ENCODE measurements around the gene ITSN1.

The ITSN1 gene

GRCh38 chr21:33729641-33730040 is 87.3 kb downstream of the ITSN1 start:
- H3K36me3 Mint-ChIP-seq (ENCODE audit: low read depth), result peaks cover 19% of the 10 kb centered on the region
- no peaks in the 10 kb centered on the region for H3K9me3 Mint-ChIP-seq
- no peaks in the 10 kb centered on the region for H3K27me3 Mint-ChIP-seq (ENCODE audit: low read depth)
- no peak overlapping the region for H3K27ac Mint-ChIP-seq
- H3K4me1 Mint-ChIP-seq, result no peaks in the 10 kb centered on the region
- TF ChIP-seq, protein P1, sequence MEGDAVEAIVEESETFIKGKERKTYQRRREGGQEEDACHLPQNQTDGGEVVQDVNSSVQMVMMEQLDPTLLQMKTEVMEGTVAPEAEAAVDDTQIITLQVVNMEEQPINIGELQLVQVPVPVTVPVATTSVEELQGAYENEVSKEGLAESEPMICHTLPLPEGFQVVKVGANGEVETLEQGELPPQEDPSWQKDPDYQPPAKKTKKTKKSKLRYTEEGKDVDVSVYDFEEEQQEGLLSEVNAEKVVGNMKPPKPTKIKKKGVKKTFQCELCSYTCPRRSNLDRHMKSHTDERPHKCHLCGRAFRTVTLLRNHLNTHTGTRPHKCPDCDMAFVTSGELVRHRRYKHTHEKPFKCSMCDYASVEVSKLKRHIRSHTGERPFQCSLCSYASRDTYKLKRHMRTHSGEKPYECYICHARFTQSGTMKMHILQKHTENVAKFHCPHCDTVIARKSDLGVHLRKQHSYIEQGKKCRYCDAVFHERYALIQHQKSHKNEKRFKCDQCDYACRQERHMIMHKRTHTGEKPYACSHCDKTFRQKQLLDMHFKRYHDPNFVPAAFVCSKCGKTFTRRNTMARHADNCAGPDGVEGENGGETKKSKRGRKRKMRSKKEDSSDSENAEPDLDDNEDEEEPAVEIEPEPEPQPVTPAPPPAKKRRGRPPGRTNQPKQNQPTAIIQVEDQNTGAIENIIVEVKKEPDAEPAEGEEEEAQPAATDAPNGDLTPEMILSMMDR (IDR thresholded peaks at IDR 0.05; ENCODE audit: unreplicated experiment in 3 of 3), result no peak
- H3K4me3 Mint-ChIP-seq, result no peak overlapping the region

DNA sequence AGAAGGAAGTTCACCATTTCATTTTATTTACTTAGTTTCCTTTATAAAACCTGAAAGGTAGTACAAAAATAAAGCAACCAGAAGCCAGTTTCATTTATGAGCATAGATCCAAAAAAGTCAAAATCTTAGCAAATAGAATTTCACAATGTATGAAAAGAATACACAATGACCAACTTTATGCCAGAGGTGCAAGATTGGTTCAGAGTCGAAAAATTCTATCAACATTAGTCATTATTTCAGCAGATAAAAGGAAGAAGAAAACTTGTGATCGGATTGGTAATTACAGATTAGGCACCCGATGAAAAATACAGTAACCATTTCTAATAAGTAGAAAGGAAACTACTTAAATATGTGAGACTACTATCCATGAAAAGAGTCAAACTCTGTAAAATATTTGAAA is 89.1 kb downstream of the ITSN1 start:
- TF ChIP-seq, protein P1 (IDR thresholded peaks at IDR 0.05; ENCODE audit: unreplicated experiment in 3 of 3), result no peak
- Mint-ChIP-seq H3K4me1 (no peaks in the 10 kb centered on the region), H3K9me3 (no peaks in the 10 kb centered on the region), H3K27me3 (ENCODE audit: low read depth) (no peaks in the 10 kb centered on the region), H3K27ac (no peak overlapping the region), H3K4me3 (no peak overlapping the region), H3K36me3 (ENCODE audit: low read depth) (peaks cover 27% of the 10 kb centered on the region)

DNA sequence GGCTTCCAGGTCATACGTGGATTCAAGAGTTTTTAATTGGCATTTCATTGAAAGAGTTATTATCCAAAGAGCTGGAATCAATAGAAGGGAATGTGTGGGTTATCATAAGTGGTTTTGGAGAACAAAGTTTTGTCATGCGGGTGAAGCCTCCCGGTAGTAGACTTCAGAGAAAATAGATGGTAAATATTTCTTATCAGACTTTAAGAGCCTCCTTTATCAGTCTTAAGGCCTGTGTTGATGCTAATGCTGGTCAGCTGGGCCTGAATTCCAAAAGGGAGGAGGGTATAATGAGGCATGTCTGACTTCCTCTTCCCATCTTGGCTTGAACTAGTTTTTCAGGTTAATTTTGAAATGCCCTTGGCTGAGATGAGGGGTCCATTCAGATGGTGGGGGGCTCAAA is 89.7 kb downstream of the ITSN1 start:
- Mint-ChIP-seq H3K36me3 (ENCODE audit: low read depth) (peaks cover 31% of the 10 kb centered on the region), H3K4me1 (no peaks in the 10 kb centered on the region), H3K27me3 (ENCODE audit: low read depth) (no peaks in the 10 kb centered on the region), H3K4me3 (no peak overlapping the region), H3K9me3 (no peaks in the 10 kb centered on the region), H3K27ac (no peak overlapping the region)
- TF ChIP-seq, protein P1 (IDR thresholded peaks at IDR 0.05; ENCODE audit: unreplicated experiment in 3 of 3), result no peak

- Mint-ChIP-seq H3K27ac (no peak overlapping the region), H3K4me3 (no peak overlapping the region), H3K36me3 (ENCODE audit: low read depth) (peaks cover 34% of the 10 kb centered on the region), H3K9me3 (no peaks in the 10 kb centered on the region), H3K27me3 (ENCODE audit: low read depth) (no peaks in the 10 kb centered on the region), H3K4me1 (no peaks in the 10 kb centered on the region)
- TF ChIP-seq, protein P1 (IDR thresholded peaks at IDR 0.05; ENCODE audit: unreplicated experiment in 3 of 3), result no peak
These were observed 91.3 kb downstream of the ITSN1 start for GRCh38 chr21:33733601-33734000.

- Mint-ChIP-seq H3K4me1 (no peaks in the 10 kb centered on the region), H3K36me3 (ENCODE audit: low read depth) (peaks cover 37% of the 10 kb centered on the region), H3K27ac (no peak overlapping the region), H3K4me3 (no peak overlapping the region), H3K27me3 (ENCODE audit: low read depth) (no peaks in the 10 kb centered on the region), H3K9me3 (no peaks in the 10 kb centered on the region)
- TF ChIP-seq, protein P1 (IDR thresholded peaks at IDR 0.05; ENCODE audit: unreplicated experiment in 3 of 3), result no peak
These were observed 92.0 kb downstream of the ITSN1 start for GRCh38 chr21:33734291-33734690.

DNA sequence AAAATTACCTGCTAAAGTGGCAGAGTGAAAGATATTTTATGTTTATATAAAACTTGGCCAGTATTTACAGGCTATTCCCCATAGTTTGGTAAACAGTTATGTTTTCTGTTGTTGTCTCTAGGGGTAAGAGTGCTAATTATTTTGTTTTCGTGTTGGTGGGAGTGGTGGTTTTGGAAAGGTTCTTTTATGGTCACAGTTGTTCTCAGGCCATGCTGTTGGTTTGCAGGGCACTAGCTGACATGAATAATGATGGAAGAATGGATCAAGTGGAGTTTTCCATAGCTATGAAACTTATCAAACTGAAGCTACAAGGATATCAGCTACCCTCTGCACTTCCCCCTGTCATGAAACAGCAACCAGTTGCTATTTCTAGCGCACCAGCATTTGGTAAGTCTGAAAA is 92.5 kb downstream of the ITSN1 start:
- H3K4me3 Mint-ChIP-seq, result no peak overlapping the region

More for the DNA sequence above, 92.5 kb downstream of the ITSN1 start:
- TF ChIP-seq, protein P1 (IDR thresholded peaks at IDR 0.05; ENCODE audit: unreplicated experiment in 3 of 3), result no peak
- Mint-ChIP-seq H3K4me1 (no peaks in the 10 kb centered on the region), H3K36me3 (ENCODE audit: low read depth) (peaks cover 37% of the 10 kb centered on the region), H3K27me3 (ENCODE audit: low read depth) (no peaks in the 10 kb centered on the region), H3K27ac (no peak overlapping the region), H3K9me3 (no peaks in the 10 kb centered on the region)
